PC-3 (cell line): ENCODE results near the gene P2RX2. TPM values are rescaled to one million over a fixed set of nuclear protein-coding genes. Genes with fewer than 3 reads are reported as not detected.

Source experiments
- ATAC-seq: fragments of 200-7000 bp; cut with Tn5 transposase; 2 replicates; pipeline ENCODE4 v1.9.1; 2020; ENCODE audit warnings: mild to moderate bottlenecking, moderate library complexity
- BruUV-seq: library from RNA; stranded (reverse); fragments of 400-500 nt; replicated peaks from 2 replicates; lab custom pipeline; 2021; lab: Mats Ljungman, UMichigan
- CTCF ChIA-PET: fragments of 300-600 bp; sonication (Branson Sonifier 250); formaldehyde crosslinking; loops from one replicate; lab custom pipeline; 2022; ENCODE audit warnings: antibody characterized with exemption; lab: Charles Lee
- POLR2A ChIA-PET: fragments of 300-600 bp; sonication (Branson Sonifier 250); formaldehyde crosslinking; loops from one replicate; lab custom pipeline; 2022; ENCODE audit warnings: antibody characterized with exemption; ENCODE audit not compliant: unreplicated experiment; lab: Charles Lee
- DNase-seq: peaks from one replicate; pipeline ENCODE4 v3.0.0-alpha.2; 2015
- H2AFZ ChIP-seq: fragments of 300-600 bp; sonication (generic); 2 replicates; pipeline ENCODE4 v1.6.0; 2016; ENCODE audit warnings: antibody characterized with exemption, low read length
- H3F3A ChIP-seq: fragments of 300-600 bp; sonication (generic); one replicate; pipeline ENCODE4 v1.6.0; 2017; ENCODE audit warnings: antibody characterized with exemption, low read length, control low read depth, mild to moderate bottlenecking; ENCODE audit not compliant: unreplicated experiment
- H3K27ac ChIP-seq: fragments of 300-600 bp; sonication (generic); 2 replicates; pipeline ENCODE4 v1.5.1; 2016; ENCODE audit warnings: mild to moderate bottlenecking, low read length
- H3K27me3 ChIP-seq: fragments of 300-600 bp; sonication (generic); 2 replicates; pipeline ENCODE4 v1.6.1; 2016; ENCODE audit warnings: low read length, mixed read lengths
- H3K36me3 ChIP-seq: fragments of 300-600 bp; sonication (generic); 2 replicates; pipeline ENCODE4 v1.6.1; 2016; ENCODE audit warnings: low read depth, mixed run types, low read length, mixed read lengths
- H3K4me1 ChIP-seq: fragments of 300-600 bp; sonication (generic); 2 replicates; pipeline ENCODE4 v1.5.1; 2016; ENCODE audit warnings: low read length; ENCODE audit not compliant: insufficient read depth
- H3K4me2 ChIP-seq: fragments of 300-600 bp; sonication (generic); 2 replicates; pipeline ENCODE4 v1.6.0; 2016; ENCODE audit warnings: low read length
- H3K4me3 ChIP-seq: fragments of 300-600 bp; sonication (generic); 2 replicates; pipeline ENCODE4 v1.5.1; 2016; ENCODE audit warnings: mild to moderate bottlenecking, low read length, mixed read lengths
- H3K79me2 ChIP-seq: fragments of 300-600 bp; sonication (generic); 2 replicates; pipeline ENCODE4 v1.6.1; 2017; ENCODE audit warnings: low read length, mixed read lengths
- H3K9ac ChIP-seq: fragments of 300-600 bp; sonication (generic); 2 replicates; pipeline ENCODE4 v1.6.0; 2016; ENCODE audit warnings: mild to moderate bottlenecking, low read length
- H3K9me2 ChIP-seq: fragments of 300-600 bp; sonication (generic); replicated peaks from 2 replicates; pipeline ENCODE4 v1.6.1; 2016; ENCODE audit warnings: mixed run types, low read length, mixed read lengths
- H3K9me3 ChIP-seq: fragments of 300-600 bp; sonication (generic); 2 replicates; pipeline ENCODE4 v1.6.1; 2016; ENCODE audit warnings: low read length, mixed read lengths
- H4K20me1 ChIP-seq: fragments of 300-600 bp; sonication (generic); 2 replicates; pipeline ENCODE4 v1.6.1; 2016; ENCODE audit warnings: low read length, mixed read lengths
- EZH2 ChIP-seq: fragments of 300-600 bp; sonication (generic); IDR thresholded peaks from one replicate; pipeline ENCODE4 v1.6.1; 2017; ENCODE audit warnings: antibody characterized with exemption, mild to moderate bottlenecking, low read length; ENCODE audit not compliant: unreplicated experiment
- EZH2phosphoT487 ChIP-seq: fragments of 300-600 bp; sonication (generic); IDR thresholded peaks from 2 replicates; pipeline ENCODE4 v1.6.1; 2018; ENCODE audit warnings: mild to moderate bottlenecking, antibody characterized with exemption, low read length, borderline replicate concordance
- intact Hi-C: fragments of 100-400 bp; cut with micrococcal nuclease; formaldehyde crosslinking; loops from 2 replicates; pipeline ENCODE4 v1.9.0; 2023
- total RNA-seq: library from RNA; depleted of rRNA; stranded (reverse); fragments of >200 nt; gene quantifications from 2 replicates; pipeline ENCODE4 v1.2.3, GENCODE V29; 2014
- TF ChIP-seq, protein P1 (sequence below): fragments of 300-600 bp; sonication (generic); conservative IDR thresholded peaks from 2 replicates; pipeline ENCODE4 v1.5.1; 2017; ENCODE audit warnings: antibody characterized with exemption, low read depth, mild to moderate bottlenecking, low read length

The P2RX2 gene
- total RNA-seq, 1 experiment from 2014 or later, result not detected

- H3K9ac ChIP-seq, result no peak overlapping the region
- no peak for ATAC-seq
- H3K36me3 ChIP-seq, result peaks cover 63% of the 10 kb centered on the region
- POLR2A ChIA-PET, result no interaction called here
- no peak overlapping the region for H2AFZ ChIP-seq
- H3K27ac ChIP-seq, result no peak overlapping the region
- TF ChIP-seq EZH2phosphoT487 (no peak), EZH2 (no peak)
- TF ChIP-seq, protein P1, sequence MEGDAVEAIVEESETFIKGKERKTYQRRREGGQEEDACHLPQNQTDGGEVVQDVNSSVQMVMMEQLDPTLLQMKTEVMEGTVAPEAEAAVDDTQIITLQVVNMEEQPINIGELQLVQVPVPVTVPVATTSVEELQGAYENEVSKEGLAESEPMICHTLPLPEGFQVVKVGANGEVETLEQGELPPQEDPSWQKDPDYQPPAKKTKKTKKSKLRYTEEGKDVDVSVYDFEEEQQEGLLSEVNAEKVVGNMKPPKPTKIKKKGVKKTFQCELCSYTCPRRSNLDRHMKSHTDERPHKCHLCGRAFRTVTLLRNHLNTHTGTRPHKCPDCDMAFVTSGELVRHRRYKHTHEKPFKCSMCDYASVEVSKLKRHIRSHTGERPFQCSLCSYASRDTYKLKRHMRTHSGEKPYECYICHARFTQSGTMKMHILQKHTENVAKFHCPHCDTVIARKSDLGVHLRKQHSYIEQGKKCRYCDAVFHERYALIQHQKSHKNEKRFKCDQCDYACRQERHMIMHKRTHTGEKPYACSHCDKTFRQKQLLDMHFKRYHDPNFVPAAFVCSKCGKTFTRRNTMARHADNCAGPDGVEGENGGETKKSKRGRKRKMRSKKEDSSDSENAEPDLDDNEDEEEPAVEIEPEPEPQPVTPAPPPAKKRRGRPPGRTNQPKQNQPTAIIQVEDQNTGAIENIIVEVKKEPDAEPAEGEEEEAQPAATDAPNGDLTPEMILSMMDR, result no peak
- no peaks in the 10 kb centered on the region for H3F3A ChIP-seq
- H3K9me2 ChIP-seq, result no peaks in the 10 kb centered on the region
- no peaks in the 10 kb centered on the region for H3K79me2 ChIP-seq
- H3K9me3 ChIP-seq, result no peaks in the 10 kb centered on the region
- CTCF ChIA-PET, result no interaction called here
- no peak overlapping the region for H3K4me2 ChIP-seq
- no peak for DNase-seq
- no peaks in the 10 kb centered on the region for H3K4me1 ChIP-seq
- intact Hi-C loops, result no loop called here
- no TSS peak for BruUV-seq
- H3K4me3 ChIP-seq, result no peak overlapping the region
- H3K27me3 ChIP-seq, result no peaks in the 10 kb centered on the region
- H4K20me1 ChIP-seq, result no peaks in the 10 kb centered on the region
Measured at GRCh38 chr12:132658149-132658894, 39.7 kb downstream of the P2RX2 start.

- ATAC-seq (no peak), DNase-seq (no peak)
- TF ChIP-seq, protein P1, result no peak
- no peak for TF ChIP-seq EZH2
- TF ChIP-seq EZH2phosphoT487, result no peak
- no peak overlapping the region for H3K4me3 ChIP-seq
- H2AFZ ChIP-seq, result no peak overlapping the region
- H3K4me1 ChIP-seq, result no peaks in the 10 kb centered on the region
- H3K9me2 ChIP-seq, result no peaks in the 10 kb centered on the region
- intact Hi-C loops, result no loop called here
- H3K79me2 ChIP-seq, result no peaks in the 10 kb centered on the region
- peaks cover 63% of the 10 kb centered on the region for H3K36me3 ChIP-seq
- no peak overlapping the region for H3K27ac ChIP-seq
- no peaks in the 10 kb centered on the region for H3K27me3 ChIP-seq
- no peak overlapping the region for H3K9ac ChIP-seq
- no peak overlapping the region for H3K4me2 ChIP-seq
- no peaks in the 10 kb centered on the region for H4K20me1 ChIP-seq
- no peaks in the 10 kb centered on the region for H3K9me3 ChIP-seq
- BruUV-seq, result no TSS peak
- CTCF ChIA-PET, result no interaction called here
- H3F3A ChIP-seq, result no peaks in the 10 kb centered on the region
- POLR2A ChIA-PET, result no interaction called here
Measured at GRCh38 chr12:132659146-132659545, 40.6 kb downstream of the P2RX2 start.

DNA sequence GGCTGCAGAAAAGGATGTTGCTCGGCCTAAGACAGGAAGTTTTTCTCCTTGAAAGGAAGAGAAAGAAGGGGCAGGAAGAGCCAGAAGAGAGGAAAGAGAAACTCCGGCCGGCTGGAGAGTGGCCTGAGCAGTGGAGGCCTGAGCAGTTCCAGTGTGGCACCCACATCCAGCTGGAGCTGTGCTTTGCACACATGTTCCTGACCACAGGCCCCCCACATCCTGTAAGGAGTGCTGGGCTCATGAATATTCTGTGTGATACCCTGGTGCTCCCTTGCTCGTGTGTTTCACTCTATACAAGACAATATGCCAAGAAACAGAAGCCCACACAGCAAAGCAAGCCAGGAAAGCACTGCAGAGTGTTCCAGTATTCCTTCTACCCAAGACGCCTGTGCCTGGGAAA, 41.5 kb downstream of the P2RX2 start:
- H3K9me3 ChIP-seq, result no peaks in the 10 kb centered on the region
- H3K36me3 ChIP-seq, result peaks cover 61% of the 10 kb centered on the region
- no peak overlapping the region for H3K27ac ChIP-seq
- no peaks in the 10 kb centered on the region for H3K9me2 ChIP-seq
- no peak overlapping the region for H2AFZ ChIP-seq
- H3K4me3 ChIP-seq, result no peak overlapping the region
- H3K79me2 ChIP-seq, result no peaks in the 10 kb centered on the region
- TF ChIP-seq EZH2 (no peak), EZH2phosphoT487 (no peak)
- TF ChIP-seq, protein P1, result no peak
- ChIA-PET POLR2A (no interaction called here), CTCF (no interaction called here)
- intact Hi-C loops, result no loop called here
- no peak overlapping the region for H3K9ac ChIP-seq
- H3K4me1 ChIP-seq, result no peaks in the 10 kb centered on the region
- H3K4me2 ChIP-seq, result no peak overlapping the region
- no peaks in the 10 kb centered on the region for H3K27me3 ChIP-seq
- ATAC-seq (no peak), DNase-seq (no peak)
- H4K20me1 ChIP-seq, result no peaks in the 10 kb centered on the region
- no TSS peak for BruUV-seq
- H3F3A ChIP-seq, result no peaks in the 10 kb centered on the region
